ENCODE results near the gene CNTN5.

Gene CNTN5

DNA sequence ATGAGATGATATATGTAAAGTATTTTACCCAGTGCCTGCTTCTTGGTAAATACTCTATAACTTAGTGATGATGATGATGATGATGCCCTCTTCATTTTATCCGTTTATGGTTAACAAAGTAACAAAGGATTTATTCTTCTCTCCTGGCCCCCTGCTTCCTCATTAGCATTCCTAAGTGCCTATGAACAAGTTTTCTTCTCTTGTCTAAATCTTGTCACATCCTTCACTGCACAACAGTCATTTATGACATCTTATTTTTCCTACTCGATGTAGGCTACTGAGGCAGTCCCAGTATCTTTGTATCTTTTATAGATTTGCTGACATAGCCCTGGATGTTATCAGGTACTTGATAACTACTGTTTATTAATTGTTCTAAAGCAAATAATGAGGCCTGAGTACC is 911.9 kb downstream of the CNTN5 start:
- DNase-seq (ENCODE audit: low read depth) = no peak

GRCh38 chr11:99934008-99934407 is 913.3 kb downstream of the CNTN5 start:
- DNase-seq (ENCODE audit: low read depth) = no peak

GRCh38 chr11:99937330-99937729 is 916.6 kb downstream of the CNTN5 start:
- no peak for DNase-seq (ENCODE audit: low read depth)

DNA sequence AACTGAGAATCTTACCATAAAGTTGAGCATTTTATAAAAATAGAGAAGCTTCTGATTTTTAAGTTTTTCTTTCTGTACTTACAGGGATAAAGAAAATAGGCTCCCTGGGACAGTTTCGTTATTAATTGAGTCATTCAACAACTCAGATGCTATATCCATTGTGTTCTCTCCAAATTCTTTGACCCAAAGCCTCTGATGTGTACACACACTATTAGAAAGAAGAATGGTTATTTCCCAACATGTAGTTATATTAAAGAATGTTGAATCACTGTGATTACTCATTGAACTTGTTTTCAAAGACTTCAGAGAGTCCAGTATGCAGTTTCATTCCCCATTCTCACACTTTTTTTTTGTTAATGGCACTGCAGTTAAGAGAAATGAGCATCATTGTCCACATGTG is 932.1 kb downstream of the CNTN5 start:
- DNase-seq (ENCODE audit: low read depth) = no peak

DNA sequence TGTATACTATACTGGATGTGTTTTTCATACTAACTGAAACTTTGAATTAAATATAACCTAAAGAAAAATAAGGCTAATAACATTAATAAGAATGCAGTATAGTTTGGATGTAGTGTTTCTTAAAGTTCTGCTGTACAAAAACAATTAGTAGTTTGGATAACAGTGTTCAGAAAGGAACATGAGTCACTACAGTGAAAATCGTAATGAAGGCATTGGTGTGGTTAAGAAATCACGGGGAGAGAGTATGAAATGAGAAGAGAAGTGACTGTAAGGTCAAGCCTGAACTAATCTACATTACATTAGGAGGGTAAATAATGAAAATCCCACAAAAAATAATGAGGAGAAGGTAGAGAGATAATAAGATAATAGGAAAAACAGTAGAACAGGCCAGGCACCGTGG is 939.8 kb downstream of the CNTN5 start:
- no peak for DNase-seq (ENCODE audit: low read depth)

GRCh38 chr11:99968336-99968735 is 947.6 kb downstream of the CNTN5 start:
- DNase-seq (ENCODE audit: low read depth) = no peak

GRCh38 chr11:99973993-99974392 is 953.2 kb downstream of the CNTN5 start:
- no peak for DNase-seq (ENCODE audit: low read depth)

- DNase-seq (ENCODE audit: low read depth) = no peak
Measured at GRCh38 chr11:99979042-99979441, 958.3 kb downstream of the CNTN5 start.

DNA sequence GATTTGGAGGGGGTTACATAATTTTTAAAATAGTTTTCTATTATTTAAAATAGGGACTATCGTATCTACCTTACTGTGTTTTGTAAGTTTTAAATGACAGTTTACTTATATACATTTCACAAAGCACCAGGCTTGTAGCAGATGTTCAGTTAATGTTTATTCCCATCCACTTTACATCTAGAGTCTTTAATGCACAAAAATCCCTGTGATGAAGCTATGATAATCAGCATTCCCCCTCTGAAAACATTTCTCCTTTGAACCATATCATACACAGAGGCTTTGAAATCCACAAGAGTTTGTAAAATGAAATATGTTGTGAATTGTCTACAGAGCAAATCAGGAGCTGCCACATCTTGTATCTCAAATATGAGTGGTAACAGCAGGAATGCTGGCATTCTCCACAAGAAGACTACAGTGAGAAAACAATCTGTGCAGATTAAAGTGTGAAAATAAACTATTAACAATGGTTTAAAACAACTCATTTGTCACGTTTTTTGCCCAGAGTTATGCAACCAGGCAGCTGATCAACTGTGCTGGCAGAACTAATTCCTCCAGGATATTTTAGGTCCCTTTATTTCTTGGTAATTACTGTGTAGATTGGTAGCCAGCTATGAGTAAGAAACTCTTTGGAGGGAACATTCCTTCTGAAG is 967.2 kb downstream of the CNTN5 start:
- DNase-seq (ENCODE audit: low read depth) = no peak

- no peak for DNase-seq (ENCODE audit: low read depth)
Measured at GRCh38 chr11:99988471-99988837, 967.7 kb downstream of the CNTN5 start.

- no peak for DNase-seq (ENCODE audit: low read depth)
Measured at GRCh38 chr11:100003985-100004384, 983.2 kb downstream of the CNTN5 start.

DNA sequence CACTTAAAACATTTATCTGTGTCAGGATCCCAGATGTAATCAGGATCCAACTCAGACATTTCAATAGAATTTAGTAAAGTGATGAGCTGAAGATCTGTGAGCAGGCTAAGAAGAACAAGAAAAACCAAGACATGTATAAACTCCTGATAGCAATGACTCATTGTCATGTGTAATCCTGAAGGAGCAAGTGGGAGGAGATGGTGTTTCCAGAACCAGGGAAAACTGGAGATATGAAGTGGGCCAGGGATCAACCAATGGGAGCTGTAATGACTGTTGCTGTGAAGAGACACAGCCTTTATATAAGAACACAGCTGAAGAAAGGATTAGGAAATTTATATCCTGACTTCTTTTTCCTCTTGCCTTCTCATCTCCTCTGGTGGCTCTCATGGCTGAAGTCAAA is 983.8 kb downstream of the CNTN5 start:
- no peak for DNase-seq (ENCODE audit: low read depth)

- DNase-seq (ENCODE audit: low read depth) = no peak
Measured at GRCh38 chr11:100008417-100008816, 987.7 kb downstream of the CNTN5 start.

DNA sequence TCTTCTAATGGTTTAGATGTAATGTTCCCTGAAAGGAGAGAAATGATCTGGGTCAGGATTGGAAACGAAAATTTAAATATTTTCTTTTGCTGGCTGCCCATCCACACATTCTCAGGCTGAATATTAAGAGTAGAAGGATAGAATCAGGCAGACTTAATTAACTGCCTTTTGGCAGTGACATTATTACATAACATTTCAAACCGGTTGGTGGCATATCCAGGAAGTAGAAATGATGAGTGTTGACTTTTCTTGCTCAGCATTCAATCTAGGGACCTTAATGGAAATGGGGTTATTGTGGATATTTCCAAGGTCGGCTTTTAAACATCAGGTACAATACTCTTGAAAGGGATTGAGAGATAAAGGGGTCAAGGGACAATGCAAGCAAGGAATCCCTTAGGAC is 989.0 kb downstream of the CNTN5 start:
- no peak for DNase-seq (ENCODE audit: low read depth)

DNA sequence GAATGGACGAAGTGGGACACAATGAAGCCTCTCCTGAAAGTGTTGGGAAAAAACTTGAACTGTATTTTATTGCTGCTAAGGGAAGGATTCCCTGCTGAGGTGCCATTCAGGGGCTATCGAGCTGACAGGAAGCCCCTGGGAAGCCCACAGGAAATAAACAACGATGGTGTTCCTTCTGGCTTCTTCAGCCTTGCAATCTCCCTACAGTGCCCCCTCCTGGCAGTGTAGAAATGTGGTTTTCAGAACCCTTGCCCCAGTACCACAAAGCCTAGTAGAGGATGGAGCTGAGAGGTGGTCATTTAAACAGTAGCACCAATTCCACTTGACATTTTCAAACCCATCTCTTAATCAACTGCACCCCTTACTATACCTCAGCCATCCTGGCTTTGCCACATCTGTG is 989.6 kb downstream of the CNTN5 start:
- DNase-seq (ENCODE audit: low read depth) = no peak

- DNase-seq (ENCODE audit: low read depth) = no peak
Measured at GRCh38 chr11:100011697-100012096, 990.9 kb downstream of the CNTN5 start.

GRCh38 chr11:100013011-100013410 is 992.3 kb downstream of the CNTN5 start:
- no peak for DNase-seq (ENCODE audit: low read depth)

DNA sequence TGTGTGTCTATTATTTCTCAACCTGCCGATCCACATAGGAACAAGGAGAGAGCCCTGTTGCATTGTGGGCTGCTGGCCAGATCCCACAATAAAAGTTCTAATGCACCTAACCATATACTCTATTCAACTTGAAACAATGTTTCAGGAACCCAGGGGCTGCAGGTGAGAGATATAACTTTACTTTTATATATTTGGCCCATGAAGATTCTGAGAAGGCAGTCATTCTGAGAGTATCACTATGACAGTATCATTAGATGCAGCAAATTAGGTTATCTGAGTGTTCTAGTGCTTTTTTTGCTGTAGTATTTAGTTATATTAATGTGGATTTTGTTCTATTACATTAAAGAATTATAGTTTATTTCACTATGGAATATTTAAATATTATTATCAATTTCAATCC is 1011.2 kb downstream of the CNTN5 start:
- no peak for DNase-seq (ENCODE audit: low read depth)

DNA sequence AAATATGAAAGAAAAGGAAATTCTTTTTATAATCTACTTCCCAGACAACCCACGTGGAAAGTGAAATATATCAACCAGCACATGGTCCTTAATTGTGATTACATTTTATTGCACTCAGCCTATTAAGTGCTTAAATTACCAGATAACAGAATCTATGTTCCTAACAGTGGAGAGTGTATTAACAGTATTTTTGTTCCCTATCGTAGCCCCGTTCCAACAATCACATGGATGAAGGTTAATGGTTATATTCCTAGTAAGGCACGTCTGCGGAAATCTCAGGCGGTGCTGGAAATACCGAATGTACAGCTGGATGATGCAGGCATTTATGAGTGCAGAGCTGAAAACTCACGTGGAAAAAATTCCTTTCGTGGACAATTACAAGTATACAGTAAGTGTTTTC is 1040.3 kb downstream of the CNTN5 start:
- DNase-seq (ENCODE audit: low read depth) = no peak

- DNase-seq (ENCODE audit: low read depth) = no peak
Measured at GRCh38 chr11:100066399-100066798, 1045.7 kb downstream of the CNTN5 start.

- no peak for DNase-seq (ENCODE audit: low read depth)
Measured at GRCh38 chr11:100068116-100068515, 1047.4 kb downstream of the CNTN5 start.

DNA sequence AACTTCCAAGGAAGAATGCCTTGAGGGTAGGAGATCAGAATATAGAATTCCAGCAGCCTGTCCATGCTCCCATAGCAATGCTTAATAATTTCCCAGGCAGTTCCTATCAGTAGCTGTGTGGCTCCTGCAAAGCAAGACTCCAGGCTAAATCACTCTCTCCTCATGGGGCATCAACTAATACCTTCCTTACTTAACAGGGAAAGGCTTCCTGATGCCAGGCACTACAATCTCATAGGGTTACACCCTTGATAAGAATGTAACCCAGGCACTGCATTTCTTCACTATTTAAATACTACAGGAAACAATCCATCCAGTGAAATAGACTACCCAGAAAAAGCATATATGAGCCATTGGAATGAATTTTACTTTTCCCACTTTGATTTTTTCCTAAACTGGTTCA is 1051.4 kb downstream of the CNTN5 start:
- DNase-seq (ENCODE audit: low read depth) = no peak

DNA sequence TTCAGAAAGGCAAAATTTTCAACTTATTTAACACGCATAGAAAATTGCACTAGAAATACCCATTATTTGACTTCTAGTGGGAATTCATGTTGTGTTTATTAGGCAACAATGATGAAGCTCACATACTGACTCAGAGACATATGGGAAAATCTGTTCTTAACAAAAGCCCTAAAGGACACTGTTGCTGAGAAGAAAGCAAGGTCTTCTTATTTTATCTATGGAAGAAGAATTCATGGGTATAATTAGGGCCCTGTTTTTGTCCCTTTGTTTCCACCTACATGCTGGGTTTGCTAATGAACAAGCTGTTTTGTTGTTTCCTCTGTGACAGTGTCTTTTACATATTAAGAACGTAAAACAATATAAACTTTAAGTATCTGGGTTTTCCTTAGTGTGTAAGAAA is 1059.6 kb downstream of the CNTN5 start:
- DNase-seq (ENCODE audit: low read depth) = no peak

DNA sequence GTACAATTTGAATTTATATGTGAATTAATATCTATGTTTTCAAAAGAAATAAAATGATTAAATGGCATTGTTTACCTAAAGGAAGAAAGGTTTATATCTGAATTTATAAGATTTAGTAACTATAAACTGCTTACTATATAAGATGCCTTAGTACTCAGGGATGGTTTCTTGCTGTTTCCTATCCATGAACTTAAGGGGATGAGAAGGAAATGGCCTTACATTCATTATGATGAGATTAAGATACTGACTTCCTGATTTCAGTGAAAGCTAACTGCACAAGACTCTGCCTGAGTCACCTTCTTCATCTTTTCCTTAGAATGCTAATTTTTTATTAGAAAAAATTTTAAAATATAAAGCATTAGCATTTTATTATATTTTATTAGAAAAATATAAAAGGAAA is 1060.1 kb downstream of the CNTN5 start:
- DNase-seq (ENCODE audit: low read depth) = no peak

DNA sequence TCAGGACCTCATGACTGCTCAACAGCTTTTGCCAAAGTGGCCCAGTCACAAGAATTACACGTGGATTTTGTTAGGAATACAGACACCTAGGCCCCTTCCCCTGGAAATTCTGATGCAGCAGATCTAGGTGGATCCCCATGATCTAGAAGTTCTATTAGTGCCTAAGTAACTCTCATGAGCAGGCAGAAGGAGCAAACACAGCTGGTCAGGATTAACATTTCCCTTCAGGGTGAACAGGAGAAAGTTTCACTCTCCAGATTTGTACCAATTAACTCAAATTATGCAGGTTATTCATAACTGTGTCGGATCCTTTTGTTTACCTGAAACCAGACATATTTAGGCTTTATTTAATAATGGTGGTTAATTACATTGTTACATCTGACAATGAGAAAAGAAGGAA is 1072.9 kb downstream of the CNTN5 start:
- DNase-seq (ENCODE audit: low read depth) = no peak
